KBM-7 (cell line): Measurements from ENCODE around the gene SHANK1.

Source experiments
- DNase-seq: peaks from one replicate; pipeline ENCODE4 v3.0.0-alpha.2; 2015
- in situ Hi-C: fragments of 300-500 bp; cut with MboI; formaldehyde crosslinking; loops from 2 replicates; pipeline ENCODE4 v1.14.3; 2020; ENCODE audit warnings: low sequenced_read_pairs, low pct_unique_long_range_greater_than_20kb, mixed read lengths

Gene SHANK1

DNA sequence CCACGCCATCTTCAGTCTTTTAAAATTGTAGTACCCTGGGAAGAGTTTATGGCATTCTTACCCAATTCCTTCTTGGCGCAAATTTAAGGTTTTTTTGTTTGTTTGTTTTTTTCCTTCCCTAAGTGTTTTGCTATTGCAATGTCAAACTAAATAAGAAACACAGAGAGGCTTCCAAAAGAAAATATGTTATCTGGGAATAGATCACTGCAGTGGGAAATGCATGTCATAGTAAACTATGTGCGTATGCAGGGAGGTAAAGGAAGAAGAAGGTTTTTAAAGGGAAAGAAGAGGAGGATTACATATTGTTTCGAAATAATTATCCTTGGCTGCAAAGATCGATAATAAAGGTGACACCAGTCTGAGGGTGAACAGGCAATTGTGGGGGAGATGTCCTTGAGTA, 16.7 kb upstream of the SHANK1 start:
- DNase-seq: no peak
- in situ Hi-C loops: no loop called here

DNA sequence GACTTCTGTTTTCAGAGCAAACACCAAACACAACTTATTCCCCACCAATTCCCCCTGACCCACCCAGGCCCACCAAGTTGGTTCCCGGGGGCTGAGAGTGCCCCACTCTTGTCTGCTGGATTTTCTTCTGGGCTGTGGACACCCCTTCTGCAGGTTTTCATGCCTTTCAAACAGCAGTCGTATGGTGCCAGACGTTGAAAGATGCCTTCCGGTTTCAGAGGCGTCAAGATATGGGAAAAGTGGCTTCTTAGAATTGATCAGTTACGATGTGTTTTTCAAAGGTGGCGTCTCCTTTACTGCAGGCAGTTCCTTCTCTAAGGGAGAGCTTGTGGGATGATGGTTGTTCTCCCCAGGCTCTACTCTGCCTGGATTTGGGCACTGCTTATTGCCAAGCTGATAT, 16.3 kb upstream of the SHANK1 start:
- in situ Hi-C loops: no loop called here
- no peak for DNase-seq

DNA sequence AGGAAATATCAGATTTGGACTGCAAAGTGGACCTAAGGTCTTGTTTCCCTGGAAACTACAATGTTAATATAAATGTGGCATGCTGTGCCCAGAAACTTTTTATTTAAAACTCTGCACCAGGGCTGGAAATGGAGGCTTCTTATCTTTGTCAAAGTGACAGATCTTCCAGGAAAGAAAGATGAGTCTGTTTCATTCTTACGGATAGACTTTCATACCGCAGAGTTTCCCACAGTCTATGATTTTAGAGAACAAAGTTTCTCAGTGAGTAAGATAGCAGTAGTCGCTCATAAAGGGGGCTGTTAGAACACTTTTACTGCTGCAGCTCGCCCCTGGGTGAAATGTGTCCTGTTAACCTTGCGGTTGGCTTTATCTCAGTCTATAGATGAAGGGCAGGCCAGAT, 10.3 kb upstream of the SHANK1 start:
- in situ Hi-C loops: no loop called here
- no peak for DNase-seq

DNA sequence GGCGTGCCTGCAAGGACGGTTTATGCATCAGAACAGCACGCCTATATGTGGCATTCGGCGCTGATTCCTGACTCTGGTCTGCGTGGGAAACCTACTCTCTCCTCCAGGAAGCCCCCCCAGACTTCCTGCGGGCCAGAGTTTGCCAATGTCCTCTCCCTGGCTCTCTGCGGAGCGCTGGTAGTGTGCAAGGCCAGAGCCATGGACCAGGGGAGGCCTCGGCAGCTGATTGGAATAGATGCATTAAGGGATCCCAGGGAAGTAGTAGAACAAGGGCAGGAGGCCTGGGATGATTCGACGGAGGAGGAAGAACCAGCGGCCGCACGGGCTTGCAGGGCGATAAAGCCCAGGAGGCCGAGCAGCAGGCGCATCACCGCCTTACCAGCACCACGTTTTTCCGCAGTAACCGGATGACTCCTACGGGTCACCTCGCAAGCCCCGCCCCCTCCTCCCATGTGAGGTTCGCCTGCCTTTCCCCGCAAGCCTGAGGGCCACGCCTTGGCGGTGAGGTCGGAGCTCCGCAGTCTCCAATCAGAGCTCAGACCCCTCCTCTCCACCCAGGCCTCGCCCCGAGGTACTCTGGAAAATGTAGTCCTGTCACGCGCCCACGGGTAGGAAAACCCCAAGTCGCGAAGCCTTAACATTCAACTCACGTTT, 8.6 kb upstream of the SHANK1 start:
- peak; percentile 95 for DNase-seq
- in situ Hi-C loops: no loop called here

DNA sequence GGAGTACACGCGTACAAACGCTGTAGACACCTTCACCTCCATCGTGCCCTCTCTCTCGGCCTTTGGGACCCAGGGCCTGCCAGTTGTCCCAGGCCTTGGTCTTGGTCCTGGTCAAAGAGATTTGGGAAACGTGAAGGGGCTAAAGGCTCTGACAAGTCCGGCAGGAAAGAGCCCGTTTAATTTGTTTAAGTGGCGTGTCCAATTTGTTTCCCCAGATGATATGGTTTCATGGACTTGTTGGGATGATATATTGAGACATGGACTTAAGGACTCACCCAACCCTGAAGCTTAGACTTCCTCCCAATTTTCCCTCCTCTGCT, 6.3 kb upstream of the SHANK1 start:
- in situ Hi-C loops: no loop called here
- no peak for DNase-seq

DNA sequence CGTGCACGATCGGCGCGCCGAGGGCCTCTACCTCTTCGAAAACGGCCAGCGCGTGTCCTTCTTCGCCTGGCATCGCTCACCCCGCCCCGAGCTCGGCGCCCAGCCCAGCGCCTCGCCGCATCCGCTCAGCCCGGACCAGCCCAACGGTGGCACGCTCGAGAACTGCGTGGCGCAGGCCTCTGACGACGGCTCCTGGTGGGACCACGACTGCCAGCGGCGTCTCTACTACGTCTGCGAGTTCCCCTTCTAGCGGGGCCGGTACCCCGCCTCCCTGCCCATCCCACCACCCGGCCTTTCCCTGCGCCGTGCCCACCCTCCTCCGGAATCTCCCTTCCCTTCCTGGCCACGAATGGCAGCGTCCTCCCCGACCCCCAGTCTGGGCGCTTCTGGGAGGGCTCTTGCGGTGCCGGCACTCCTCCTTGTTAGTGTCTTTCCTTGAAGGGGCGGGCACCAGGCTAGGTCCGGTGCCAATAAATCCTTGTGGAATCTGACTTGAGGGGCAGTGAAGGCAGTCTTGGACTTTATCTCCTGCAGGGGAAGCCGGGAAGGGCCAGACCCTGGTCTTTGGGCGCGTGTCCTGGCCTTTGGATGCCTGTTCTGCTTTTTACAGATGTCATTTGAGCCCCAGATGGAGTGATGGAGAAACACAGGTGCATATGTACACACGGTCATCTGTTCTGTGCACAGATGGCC, 5.8 kb upstream of the SHANK1 start:
- no peak for DNase-seq
- in situ Hi-C loops: no loop called here

DNA sequence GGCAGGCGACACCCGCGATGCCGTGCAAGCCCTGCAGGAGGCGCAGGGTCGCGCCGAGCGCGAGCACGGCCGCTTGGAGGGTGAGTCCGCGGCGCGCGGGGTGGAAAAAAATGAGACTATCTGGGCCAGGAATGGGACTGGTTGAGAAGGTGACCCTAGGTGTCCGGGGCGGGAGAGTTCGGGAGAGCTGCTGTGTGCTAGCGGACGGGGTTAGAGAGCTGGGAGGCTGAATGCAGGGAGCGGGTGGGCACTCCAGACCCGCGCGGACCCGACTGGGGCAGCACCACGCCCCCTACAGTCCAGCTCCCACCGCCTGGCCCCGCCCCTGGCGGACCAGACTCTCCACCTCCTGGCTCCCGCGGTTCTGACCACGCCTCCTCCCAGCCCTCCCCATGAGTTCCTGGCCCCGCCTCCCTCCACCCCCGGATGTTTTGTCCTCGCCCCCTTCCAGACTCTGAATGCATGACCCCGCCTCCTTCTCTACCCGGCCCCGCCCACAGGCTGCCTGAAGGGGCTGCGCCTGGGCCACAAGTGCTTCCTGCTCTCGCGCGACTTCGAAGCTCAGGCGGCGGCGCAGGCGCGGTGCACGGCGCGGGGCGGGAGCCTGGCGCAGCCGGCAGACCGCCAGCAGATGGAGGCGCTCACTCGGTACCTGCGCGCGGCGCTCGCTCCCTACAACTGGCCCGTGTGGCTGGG, 5.1 kb upstream of the SHANK1 start:
- in situ Hi-C loops: no loop called here
- peak; percentile 98 for DNase-seq

DNA sequence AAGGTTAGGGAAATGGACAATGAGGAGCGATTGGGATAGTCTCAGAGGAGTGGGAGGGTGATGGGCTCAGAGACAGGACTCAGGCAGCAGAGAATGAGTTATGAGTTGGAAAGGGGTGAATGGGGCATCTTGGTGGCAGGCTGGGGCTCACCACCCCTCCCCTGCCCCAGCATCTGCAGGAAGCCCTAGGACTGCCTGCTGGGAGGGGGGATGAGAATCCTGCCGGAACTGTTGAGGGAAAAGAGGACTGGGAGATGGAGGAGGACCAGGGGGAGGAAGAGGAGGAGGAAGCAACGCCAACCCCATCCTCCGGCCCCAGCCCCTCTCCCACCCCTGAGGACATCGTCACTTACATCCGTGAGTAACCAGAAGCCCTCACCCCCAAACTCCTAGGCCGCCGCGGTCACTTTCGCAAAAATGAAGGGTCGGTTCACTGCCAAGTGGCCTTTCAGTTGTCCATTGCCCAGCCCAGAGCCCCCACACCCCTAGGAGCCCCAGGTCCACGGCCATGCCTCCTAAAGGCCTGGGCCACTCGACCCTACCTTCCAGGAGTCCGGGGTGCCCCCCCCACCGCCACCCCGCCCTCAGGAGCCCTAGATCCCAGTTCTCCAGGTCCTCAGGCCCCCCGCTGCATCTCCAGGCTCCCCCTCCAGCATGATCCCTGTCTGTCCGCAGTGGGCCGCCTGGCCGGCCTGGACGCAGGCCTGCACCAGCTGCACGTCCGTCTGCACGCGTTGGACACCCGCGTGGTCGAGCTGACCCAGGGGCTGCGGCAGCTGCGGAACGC, 4.3 kb upstream of the SHANK1 start:
- DNase-seq: no peak
- in situ Hi-C loops: no loop called here

DNA sequence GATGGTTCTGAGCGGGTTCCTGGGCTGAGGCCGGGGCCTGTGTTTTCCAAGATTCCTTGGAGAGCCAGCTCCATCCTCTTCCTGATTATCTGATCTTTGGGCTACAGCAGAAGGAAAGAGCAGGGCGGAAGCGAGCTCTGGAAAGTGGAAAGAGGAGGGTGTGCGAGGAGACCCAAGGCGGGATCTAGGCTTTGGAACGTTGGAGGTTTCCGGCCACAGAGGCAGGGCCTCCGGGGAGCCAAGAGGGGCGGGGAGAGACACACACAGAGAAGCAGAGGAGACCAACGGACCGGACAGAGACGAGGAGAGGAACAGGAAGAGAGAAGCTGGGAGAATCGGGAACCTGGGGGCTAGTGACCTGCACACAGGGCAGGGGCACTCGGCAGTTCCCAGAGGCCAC, 3.5 kb upstream of the SHANK1 start, which contains the start of gene CLEC11A:
CLEC11A (plus strand) TSS at position 296 of the 400 bp plus-strand sequence. CDS start 162 bp downstream, outside the sequence.
- peak; percentile 60 for DNase-seq
- in situ Hi-C loops: no loop called here

DNA sequence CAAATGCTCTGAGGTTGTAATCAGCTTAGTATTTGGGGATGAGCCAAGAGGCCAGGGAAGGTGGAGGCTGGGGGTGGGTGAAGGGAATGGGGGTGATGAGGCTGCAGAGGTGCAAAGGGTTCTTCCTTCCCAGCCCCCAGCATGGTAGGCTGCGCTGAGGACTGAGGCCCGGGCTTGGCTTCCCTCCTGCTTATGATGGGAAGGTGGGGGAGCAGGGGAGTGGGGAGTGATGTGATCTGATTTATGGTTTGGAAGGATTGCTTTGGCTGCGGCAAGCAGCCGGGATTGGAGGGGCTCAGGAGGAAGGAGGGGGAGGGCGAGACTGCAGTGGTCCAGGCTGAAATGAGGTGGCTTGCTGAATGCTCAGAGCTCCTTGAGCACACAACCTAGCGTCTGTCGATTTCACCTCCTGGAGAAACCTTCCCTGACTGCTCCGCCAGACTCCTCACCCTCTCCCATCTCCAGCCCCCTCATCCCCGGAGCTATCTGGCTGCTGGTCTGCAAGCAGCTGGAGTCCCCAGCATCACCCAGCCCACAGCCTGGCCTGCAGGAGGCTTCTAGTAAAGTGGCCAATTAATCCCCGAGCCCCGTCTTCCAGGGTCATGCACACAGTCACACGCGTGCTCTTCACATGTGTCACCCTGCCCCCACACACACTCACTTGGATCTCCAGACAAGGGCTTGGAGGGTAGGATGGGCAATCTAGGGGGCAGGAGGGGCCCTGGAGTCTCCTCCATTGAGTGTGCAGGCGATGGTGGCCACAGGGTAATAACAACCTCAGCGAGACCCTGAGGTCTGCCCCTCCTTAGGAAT, 2.8 kb upstream of the SHANK1 start:
- in situ Hi-C loops: no loop called here
- DNase-seq: no peak

DNA sequence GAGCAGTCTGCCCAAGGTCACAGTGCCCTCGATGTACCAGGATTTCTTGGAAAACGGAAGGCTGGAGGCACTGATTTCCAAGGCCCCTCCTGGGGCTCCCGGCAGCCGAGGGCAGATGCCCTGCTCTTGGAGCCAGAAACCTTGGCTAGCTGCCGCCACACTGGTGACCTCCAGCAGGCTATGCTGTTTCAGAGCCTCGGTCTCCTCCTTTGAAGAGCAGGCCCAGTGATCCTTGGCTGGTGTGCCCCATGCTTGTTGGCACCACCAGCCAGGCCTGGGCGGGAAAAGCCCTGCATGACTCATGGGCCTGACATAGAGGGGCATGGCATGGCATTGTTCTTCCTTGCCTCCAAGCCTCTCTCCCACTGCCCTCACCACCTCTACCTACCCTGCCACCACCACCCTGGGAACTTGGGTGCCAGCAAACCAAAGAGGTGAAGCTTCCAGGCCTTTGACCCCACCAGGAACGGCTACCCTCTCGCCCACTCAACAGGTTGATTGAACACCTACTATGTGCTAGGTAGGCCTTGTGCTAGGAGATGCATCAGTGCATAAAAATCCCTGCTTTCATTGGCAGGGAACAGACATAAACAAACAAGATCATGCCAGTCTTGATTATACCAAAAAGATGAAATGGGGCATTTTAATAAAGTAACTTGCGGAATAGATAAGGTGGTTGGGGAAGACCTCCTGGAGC, 2.0 kb upstream of the SHANK1 start:
- in situ Hi-C loops: no loop called here
- DNase-seq: no peak

DNA sequence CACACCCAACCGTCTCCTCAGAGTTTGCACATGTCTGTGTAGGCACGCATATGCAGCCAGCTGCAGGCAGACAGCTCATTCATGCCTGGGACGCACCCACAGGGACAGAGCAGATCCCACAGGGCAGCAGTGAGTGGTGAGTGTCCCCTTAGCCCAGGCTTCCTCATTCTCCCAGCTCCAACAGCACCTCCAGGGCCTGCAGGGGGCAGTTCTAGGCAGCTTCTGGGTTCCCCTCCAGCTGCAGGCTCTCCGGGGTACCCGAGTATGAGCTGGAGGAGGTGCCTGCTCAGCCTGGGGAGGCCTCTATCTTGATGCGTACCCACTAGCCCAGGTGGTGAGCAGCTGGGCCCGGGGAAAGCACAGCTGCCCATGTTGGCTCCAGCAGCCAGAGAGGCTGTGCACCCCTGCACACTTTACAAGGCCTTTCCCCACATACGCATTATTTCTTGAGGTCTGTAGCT, 1.3 kb upstream of the SHANK1 start:
- peak; percentile 47 for DNase-seq
- in situ Hi-C loops: no loop called here

DNA sequence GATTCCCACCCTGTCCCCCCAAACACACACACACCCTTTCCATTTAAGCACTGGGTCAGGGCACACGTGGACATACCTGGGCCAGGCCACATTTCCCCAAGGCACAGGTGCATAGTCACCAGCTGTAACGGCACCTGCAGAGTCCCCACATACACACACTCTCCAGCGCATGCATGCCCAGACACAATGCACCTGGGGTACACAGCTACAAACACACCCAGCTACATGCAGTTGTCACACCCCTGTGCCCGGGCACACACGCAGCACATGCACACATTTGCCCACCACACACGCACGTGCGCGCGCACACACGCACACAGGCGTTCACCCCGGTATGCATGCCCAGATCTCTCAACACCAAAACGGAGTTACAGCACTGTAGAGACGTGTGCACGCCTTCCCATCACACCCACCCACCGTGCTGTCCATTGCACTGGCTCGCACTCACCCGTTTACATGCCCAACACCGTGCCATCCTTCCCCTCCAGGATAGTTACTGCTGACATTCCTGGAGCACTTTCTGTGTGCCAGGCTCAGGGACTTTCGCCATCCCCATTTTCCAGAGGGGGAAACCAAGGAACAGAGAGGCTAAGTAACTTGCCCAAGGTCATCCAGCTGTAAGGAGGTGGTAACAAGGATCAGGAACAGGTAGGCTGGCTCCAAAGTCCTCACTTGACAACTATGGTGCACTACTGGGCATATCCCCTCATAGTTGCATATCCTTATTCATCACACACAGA, 749 bp upstream of the SHANK1 start:
- in situ Hi-C loops: no loop called here
- DNase-seq: no peak

DNA sequence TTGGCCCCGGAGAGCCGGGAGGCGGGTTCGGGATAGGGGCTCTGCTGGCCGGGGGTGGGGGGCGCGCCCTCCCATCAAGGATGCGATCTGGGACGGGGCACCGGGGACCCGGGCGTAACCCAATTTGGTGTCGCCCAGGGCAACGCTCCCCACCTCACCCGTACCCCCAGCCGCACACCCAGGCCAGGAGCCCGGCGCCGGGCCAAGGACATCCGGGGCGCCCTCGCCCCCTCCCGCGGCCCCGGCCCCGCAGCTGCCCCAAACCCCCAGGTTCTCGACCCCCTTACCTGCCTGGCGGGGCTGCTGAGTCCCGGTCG, 525 bp downstream of the SHANK1 start:
- no peak for DNase-seq
- in situ Hi-C loops: no loop called here

DNA sequence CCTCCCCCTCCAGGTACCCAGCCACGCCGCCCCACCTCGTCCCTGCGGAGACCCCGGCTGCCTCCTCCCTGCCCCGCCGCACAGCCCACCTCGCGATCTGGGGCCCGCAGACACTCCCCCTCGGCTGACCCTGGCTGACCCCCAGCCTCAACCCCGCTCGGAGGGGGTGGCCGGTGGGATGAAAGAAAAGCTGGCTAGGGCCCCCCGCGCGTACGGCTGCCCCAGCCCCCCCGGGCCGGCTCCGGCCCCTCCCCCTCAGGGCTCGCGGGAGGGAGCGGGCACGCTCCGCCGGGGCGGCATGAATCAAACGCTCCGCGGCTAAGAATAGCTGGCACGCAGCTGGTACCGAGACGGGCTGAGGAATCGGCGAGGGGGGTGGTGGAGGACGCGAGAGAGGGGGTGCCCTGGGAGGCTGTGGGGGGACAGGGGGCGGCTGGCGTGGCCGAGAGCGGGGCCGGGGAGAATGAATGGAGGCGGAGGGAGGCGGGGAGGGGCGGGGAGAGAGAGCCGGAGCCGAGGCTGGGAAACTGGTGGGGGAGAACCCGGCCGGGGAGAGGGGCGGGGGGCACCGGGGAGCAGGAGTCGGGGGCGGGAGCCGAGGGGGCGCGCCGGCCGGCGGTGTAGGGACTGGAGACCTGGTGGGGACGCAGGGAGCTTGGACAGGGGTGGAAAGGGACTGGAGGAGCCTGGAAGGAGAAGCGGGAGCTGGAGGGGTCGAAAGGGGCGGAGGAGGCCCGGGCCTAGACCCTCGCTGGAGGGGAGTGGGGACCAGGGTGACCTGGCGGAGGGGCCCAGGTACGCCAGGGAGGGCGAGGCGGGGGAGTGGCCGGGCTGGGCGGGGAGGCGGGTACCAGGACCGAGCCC, 1.1 kb downstream of the SHANK1 start:
- no peak for DNase-seq
- in situ Hi-C loops: no loop called here

DNA sequence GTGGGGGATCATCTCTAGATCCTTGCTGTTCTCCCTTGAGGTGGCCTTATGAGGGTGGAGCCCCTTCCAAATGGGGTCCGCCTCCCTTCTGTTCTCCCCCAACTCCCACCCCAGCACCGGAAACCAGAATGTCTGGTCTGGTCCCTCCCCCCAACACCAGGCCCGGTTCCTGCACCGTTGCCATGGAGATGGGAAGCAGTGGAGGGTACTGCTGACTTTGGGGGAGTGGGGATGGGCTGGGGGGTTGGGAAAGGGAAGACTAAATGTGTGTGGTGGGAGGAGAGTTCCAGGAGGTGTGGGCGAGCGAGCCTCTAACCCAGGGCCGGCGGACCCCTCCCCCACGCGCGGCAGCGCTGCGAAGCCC, 1.7 kb downstream of the SHANK1 start:
- no peak for DNase-seq
- in situ Hi-C loops: no loop called here

DNA sequence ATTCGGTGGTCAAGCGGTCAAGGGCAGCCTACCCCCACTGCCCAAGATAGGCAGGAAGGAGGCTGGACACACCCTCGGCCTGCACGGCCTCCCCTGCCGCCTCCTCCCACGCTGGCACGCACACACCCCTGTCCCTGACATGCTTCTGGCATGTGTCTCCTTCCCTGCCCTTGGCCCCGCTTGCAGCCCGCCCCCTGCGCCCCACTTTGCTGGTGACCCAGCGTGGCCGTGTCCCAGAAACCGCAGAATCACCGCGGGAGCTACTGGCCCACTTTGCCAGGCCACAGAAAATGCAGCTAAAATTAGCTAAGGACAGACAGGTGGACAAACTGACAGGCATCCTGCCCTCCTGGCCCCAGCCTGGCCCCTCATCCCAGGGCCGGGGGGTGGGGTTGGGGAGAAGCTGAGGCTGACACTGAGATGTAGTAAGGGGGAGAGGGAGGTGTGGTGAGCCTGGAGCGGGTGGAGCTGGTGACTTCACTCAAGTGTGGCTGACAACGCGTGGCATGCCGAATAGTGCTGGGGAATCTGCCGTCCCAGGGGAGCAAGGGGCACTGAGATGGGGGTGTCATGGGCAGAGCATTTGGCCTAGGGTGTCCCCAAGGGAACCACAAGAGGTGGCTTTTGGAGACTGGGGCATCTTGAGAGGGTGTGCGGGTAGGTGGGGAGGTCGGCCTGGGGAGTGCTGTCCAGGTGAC, 2.4 kb downstream of the SHANK1 start:
- in situ Hi-C loops: no loop called here
- no peak for DNase-seq
